Measurements from ENCODE around the gene EIF2S1. TPM values are rescaled to one million over a fixed set of nuclear protein-coding genes. Genes with fewer than 3 reads are reported as not detected.

Gene EIF2S1
- total RNA-seq, 1 experiment from 2014 or later: 192 TPM

- TF ChIP-seq CTCF (IDR thresholded peaks at IDR 0.05 in 2 of 3, conservative IDR thresholded peaks at IDR 0.05 in 1 of 3; ENCODE audit: borderline replicate concordance in 1 of 3, insufficient read depth in 1 of 3, low read depth in 2 of 3, low read length in 2 of 3) (no peak), ELF1 (IDR thresholded peaks at IDR 0.05; ENCODE audit: borderline replicate concordance, low read depth) (no peak), SP1 (IDR thresholded peaks at IDR 0.05; ENCODE audit: low read depth) (no peak), POLR2A (IDR thresholded peaks at IDR 0.05; ENCODE audit: borderline replicate concordance, extremely low read depth, insufficient read depth, insufficient read length) (no peak), EGR1 (IDR thresholded peaks at IDR 0.05; ENCODE audit: low read depth) (no peak)
Measured at GRCh38 chr14:67416810-67417209, 56.7 kb downstream of the EIF2S1 start (continued).

GRCh38 chr14:67417633-67418032 lies 57.5 kb downstream of the EIF2S1 start:
- POLR2A ChIA-PET: no interaction called here

More at GRCh38 chr14:67417633-67418032, 57.5 kb downstream of the EIF2S1 start:
- Histone ChIP-seq H3K9me3 (ENCODE audit: control insufficient read depth in 1 of 2, insufficient read depth in 1 of 2, low read depth in 1 of 2, low read length in 2 of 2) (no peaks in the 10 kb centered on the region), H3K79me2 (ENCODE audit: insufficient read depth, low read length) (no peaks in the 10 kb centered on the region), H3K9ac (ENCODE audit: low read length) (no peak overlapping the region), H2AFZ (ENCODE audit: low read depth, low read length, poor library complexity, severe bottlenecking) (no peak overlapping the region), H3K27me3 (ENCODE audit: insufficient read depth, low read length) (no peaks in the 10 kb centered on the region), H3K4me1 (ENCODE audit: control insufficient read depth in 1 of 2, insufficient read depth in 2 of 2, low read length in 2 of 2) (peaks cover 33 to 49% of the 10 kb centered on the region in 2 experiments), H4K20me1 (ENCODE audit: insufficient read depth) (no peaks in the 10 kb centered on the region), H3K9me2 (ENCODE audit: insufficient read depth) (no peaks in the 10 kb centered on the region), H3K27ac (ENCODE audit: low read depth, low read length) (no peak overlapping the region), H3K4me2 (ENCODE audit: low read length) (no peak overlapping the region), H3K36me3 (ENCODE audit: control insufficient read depth in 1 of 2, insufficient read depth in 2 of 2, low read length in 2 of 2) (no peaks in the 10 kb centered on the region), H3K4me3 (replicated peaks in 1 of 2; ENCODE audit: low read depth in 1 of 2, low read length in 2 of 2) (no peak overlapping the region)
- intact Hi-C loops (cut with micrococcal nuclease): no loop called here
- TF ChIP-seq ZFX (IDR thresholded peaks at IDR 0.05) (no peak), EZH2 (IDR thresholded peaks at IDR 0.05) (no peak), CBX3 (IDR thresholded peaks at IDR 0.05; ENCODE audit: low read depth) (no peak), EZH2phosphoT487 (IDR thresholded peaks at IDR 0.05; ENCODE audit: borderline replicate concordance) (no peak), JUND (IDR thresholded peaks at IDR 0.05) (no peak), REST (IDR thresholded peaks at IDR 0.05; ENCODE audit: low read depth) (no peak), SRF (IDR thresholded peaks at IDR 0.05; ENCODE audit: low read depth) (no peak), CTCF (IDR thresholded peaks at IDR 0.05 in 2 of 3, conservative IDR thresholded peaks at IDR 0.05 in 1 of 3; ENCODE audit: borderline replicate concordance in 1 of 3, insufficient read depth in 1 of 3, low read depth in 2 of 3, low read length in 2 of 3) (no peak), SP1 (IDR thresholded peaks at IDR 0.05; ENCODE audit: low read depth) (no peak), EGR1 (IDR thresholded peaks at IDR 0.05; ENCODE audit: low read depth) (no peak)
- CTCF ChIA-PET: interaction anchor here (1.6 kb wide), 1 partner anchor 58 kb away, joined by 4 read pairs; the partner anchor contains the start of gene ATP6V1D
- DNase-seq (ENCODE audit: low read depth, low spot score) (no peak), ATAC-seq (no peak)
- RAD21 ChIA-PET (ENCODE audit: low non-redundant PET in 1 of 2, low total read pairs in 2 of 2, uncharacterized antibody in 2 of 2, unreplicated experiment in 2 of 2): no interaction called here
- no TSS peak for BruUV-seq (replicated peaks)

All from HCT116 (cell line).